OCI-LY7 (cell line): ENCODE data around the gene CTSL. TPM values are rescaled to one million over a fixed set of nuclear protein-coding genes. Genes with fewer than 3 reads are reported as not detected.
"Not testable (repeated sequence)": the region's sequence is repeated elsewhere in the genome, so short reads cannot be mapped to it uniquely, and the experiment has no call there.

Experiments
- BruUV-seq: library from RNA; stranded (reverse); fragments of 400-500 nt; replicated peaks from 2 replicates; lab custom pipeline; 2021; lab: Mats Ljungman, UMichigan
- CTCF ChIA-PET: fragments of 300-600 bp; sonication (Branson Sonifier 250); formaldehyde crosslinking; loops from one replicate; lab custom pipeline; 2022; ENCODE audit warnings: antibody characterized with exemption; ENCODE audit not compliant: unreplicated experiment; lab: Charles Lee
- POLR2A ChIA-PET: fragments of 300-600 bp; sonication (Branson Sonifier 250); formaldehyde crosslinking; loops from one replicate; lab custom pipeline; 2022; ENCODE audit warnings: antibody characterized with exemption; lab: Charles Lee
- DNase-seq: peaks from one replicate; pipeline ENCODE4 v3.0.0-alpha.2; 2015; ENCODE audit warnings: low spot score
- H2AFZ ChIP-seq: fragments of 200-600 bp; sonication (generic), shearing (Covaris generic); 2 replicates; pipeline ENCODE4 v1.6.1; 2014; ENCODE audit warnings: mild to moderate bottlenecking, antibody characterized with exemption, low read length, moderate library complexity
- H3K27ac ChIP-seq: fragments of 200-600 bp; sonication (generic); 2 replicates; pipeline ENCODE4 v1.5.1; 2014; ENCODE audit warnings: mixed run types, low read depth, mild to moderate bottlenecking, moderate library complexity, low read length, inconsistent platforms; ENCODE audit not compliant: poor library complexity, severe bottlenecking
- H3K36me3 ChIP-seq: fragments of 200-600 bp; sonication (generic); 2 replicates; pipeline ENCODE4 v1.6.1; 2014; ENCODE audit warnings: mild to moderate bottlenecking, antibody characterized with exemption, low read length, moderate library complexity, mixed read lengths; ENCODE audit not compliant: insufficient read depth
- H3K4me1 ChIP-seq: fragments of 200-600 bp; sonication (generic); 2 replicates; pipeline ENCODE4 v1.5.1; 2014; ENCODE audit warnings: mild to moderate bottlenecking, low read length; ENCODE audit not compliant: insufficient read depth, poor library complexity, severe bottlenecking
- H3K4me2 ChIP-seq: fragments of 200-600 bp; sonication (generic); 2 replicates; pipeline ENCODE4 v1.6.1; 2014; ENCODE audit warnings: mild to moderate bottlenecking, low read length
- H3K4me3 ChIP-seq: fragments of 200-600 bp; sonication (generic); 2 replicates; pipeline ENCODE4 v1.5.1; 2014; ENCODE audit warnings: mild to moderate bottlenecking, low read depth, low read length; ENCODE audit not compliant: poor library complexity, severe bottlenecking
- H3K79me2 ChIP-seq: fragments of 200-600 bp; sonication (generic); 2 replicates; pipeline ENCODE4 v1.6.1; 2016; ENCODE audit warnings: low read depth, mild to moderate bottlenecking, low read length, moderate library complexity, mixed read lengths; ENCODE audit not compliant: insufficient read depth
- H3K9me2 ChIP-seq: fragments of 200-600 bp; sonication (generic); 2 replicates; pipeline ENCODE4 v1.6.1; 2016; ENCODE audit warnings: mild to moderate bottlenecking, low read length, mixed read lengths; ENCODE audit not compliant: insufficient read depth
- H3K9me3 ChIP-seq: fragments of 200-600 bp; sonication (generic); 2 replicates; pipeline ENCODE4 v1.6.1; 2014; ENCODE audit warnings: mild to moderate bottlenecking, mixed run types, low read length, mixed read lengths
- H4K20me1 ChIP-seq: fragments of 200-600 bp; sonication (generic); 2 replicates; pipeline ENCODE4 v1.6.1; 2014; ENCODE audit warnings: mild to moderate bottlenecking, antibody characterized with exemption, low read length, moderate library complexity, mixed read lengths; ENCODE audit not compliant: insufficient read depth
- CTCF ChIP-seq: fragments of 200-600 bp; sonication (generic); conservative IDR thresholded peaks from 2 replicates; pipeline ENCODE4 v1.5.1; 2014; ENCODE audit warnings: mild to moderate bottlenecking, antibody characterized with exemption, low read length, moderate library complexity, mixed read lengths
- EZH2phosphoT487 ChIP-seq: fragments of 200-600 bp; sonication (generic); IDR thresholded peaks from 2 replicates; pipeline ENCODE4 v1.6.1; 2018; ENCODE audit warnings: low read depth, borderline replicate concordance, mild to moderate bottlenecking, mixed run types, antibody characterized with exemption, low read length, moderate library complexity, mixed read lengths
- intact Hi-C: fragments of 100-400 bp; cut with micrococcal nuclease; formaldehyde crosslinking; loops from one replicate; pipeline ENCODE4 v1.10.0; 2022; ENCODE audit not compliant: unreplicated experiment
- total RNA-seq, 2 experiments: library from RNA; depleted of rRNA in 1 of 2; stranded (reverse); fragments of >200 nt in 1 of 2; shearing (Covaris generic) in 1 of 2; gene quantifications; 2 replicates each; pipeline ENCODE4 v1.2.3, GENCODE V29; 2014 to 2022

CTSL gene
- total RNA-seq, 2 experiments from 2014 or later = not detected

- Histone ChIP-seq H3K36me3 (no peaks in the 10 kb centered on the region), H4K20me1 (no peaks in the 10 kb centered on the region), H3K9me2 (no peaks in the 10 kb centered on the region), H3K27ac (no peak overlapping the region), H3K4me2 (no peak overlapping the region), H3K4me1 (no peaks in the 10 kb centered on the region), H3K4me3 (no peak overlapping the region), H3K9me3 (no peaks in the 10 kb centered on the region), H3K79me2 (no peaks in the 10 kb centered on the region), H2AFZ (no peak overlapping the region)
- DNase-seq = no peak
- intact Hi-C loops = no loop called here
- POLR2A ChIA-PET = no interaction called here
- BruUV-seq = no TSS peak
- CTCF ChIA-PET = no interaction called here
- TF ChIP-seq EZH2phosphoT487 = no peak
- no peak for TF ChIP-seq CTCF
Measured at GRCh38 chr9:87742813-87743428, 17.0 kb downstream of the CTSL start.

GRCh38 chr9:87744247-87744646 lies 18.3 kb downstream of the CTSL start:
- H3K4me3 ChIP-seq, BruUV-seq, H3K4me2 ChIP-seq, H3K27ac ChIP-seq, H3K4me1 ChIP-seq, H4K20me1 ChIP-seq, H3K79me2 ChIP-seq, H3K36me3 ChIP-seq, H3K9me3 ChIP-seq, H2AFZ ChIP-seq, CTCF ChIA-PET, H3K9me2 ChIP-seq, POLR2A ChIA-PET, DNase-seq, intact Hi-C loops: not testable (repeated sequence)

GRCh38 chr9:87746186-87746585 lies 20.3 kb downstream of the CTSL start:
- no peaks in the 10 kb centered on the region for H3K36me3 ChIP-seq
- H3K79me2 ChIP-seq = no peaks in the 10 kb centered on the region
- H4K20me1 ChIP-seq = no peaks in the 10 kb centered on the region
- H3K9me3 ChIP-seq = no peaks in the 10 kb centered on the region
- no peak for DNase-seq
- no peak overlapping the region for H2AFZ ChIP-seq
- ChIA-PET CTCF (no interaction called here), POLR2A (no interaction called here)
- intact Hi-C loops = no loop called here
- no peak for TF ChIP-seq EZH2phosphoT487
- no peak for TF ChIP-seq CTCF
- no peak overlapping the region for H3K4me3 ChIP-seq
- H3K27ac ChIP-seq = no peak overlapping the region
- no peaks in the 10 kb centered on the region for H3K4me1 ChIP-seq
- no peaks in the 10 kb centered on the region for H3K9me2 ChIP-seq
- H3K4me2 ChIP-seq = no peak overlapping the region
- BruUV-seq = no TSS peak
